GM23338 (cell line): ENCODE measurements around the gene SPATA2L. TPM values are rescaled to one million over a fixed set of nuclear protein-coding genes. Genes with fewer than 3 reads are reported as not detected.
A peak's percentile ranks its signal among the peaks of the same experiment; 100 is the strongest.

Experiments used
- ATAC-seq: fragments of 200-7000 bp; cut with Tn5 transposase; 3 replicates; pipeline ENCODE4 v1.9.1; 2020
- DNase-seq: peaks from one replicate; pipeline ENCODE4 v3.0.0-alpha.2; 2015; ENCODE audit warnings: low spot score
- H2AFZ ChIP-seq: fragments of 200-600 bp; sonication (generic); 2 replicates; pipeline ENCODE4 v1.8.0; 2016; ENCODE audit warnings: antibody characterized with exemption, mild to moderate bottlenecking, moderate library complexity
- H3F3A ChIP-seq: fragments of 200-600 bp; sonication (generic); replicated peaks from 2 replicates; pipeline ENCODE4 v1.8.0; 2017; ENCODE audit warnings: antibody characterized with exemption, mixed run types, low read depth
- H3K27ac ChIP-seq: fragments of 200-600 bp; sonication (generic); 2 replicates; pipeline ENCODE4 v1.6.1; 2016; ENCODE audit warnings: low read depth
- H3K27me3 ChIP-seq: fragments of 200-600 bp; sonication (generic); 2 replicates; pipeline ENCODE4 v1.8.0; 2016; ENCODE audit warnings: mild to moderate bottlenecking, mixed run types, moderate library complexity; ENCODE audit not compliant: insufficient read depth
- H3K36me3 ChIP-seq: fragments of 200-600 bp; sonication (generic); 2 replicates; pipeline ENCODE4 v1.8.0; 2016; ENCODE audit warnings: mild to moderate bottlenecking; ENCODE audit not compliant: insufficient read depth
- H3K4me1 ChIP-seq: fragments of 200-600 bp; sonication (generic); 2 replicates; pipeline ENCODE4 v1.8.0; 2016; ENCODE audit warnings: mild to moderate bottlenecking, moderate library complexity; ENCODE audit not compliant: insufficient read depth
- H3K4me2 ChIP-seq: fragments of 200-600 bp; sonication (generic); 2 replicates; pipeline ENCODE4 v1.7.1; 2017; ENCODE audit warnings: mixed run types
- H3K4me3 ChIP-seq: fragments of 200-600 bp; sonication (generic); 2 replicates; pipeline ENCODE4 v1.6.1; 2016; ENCODE audit warnings: mixed run types
- H3K79me2 ChIP-seq: fragments of 200-600 bp; sonication (generic); replicated peaks from 2 replicates; pipeline ENCODE4 v1.8.0; 2017; ENCODE audit warnings: mild to moderate bottlenecking; ENCODE audit not compliant: insufficient read depth
- H3K9me2 ChIP-seq: fragments of 200-600 bp; sonication (generic); 2 replicates; pipeline ENCODE4 v1.8.0; 2017; ENCODE audit not compliant: insufficient read depth
- H4K20me1 ChIP-seq: fragments of 200-600 bp; sonication (generic); replicated peaks from 2 replicates; pipeline ENCODE4 v1.8.0; 2017; ENCODE audit warnings: mild to moderate bottlenecking; ENCODE audit not compliant: insufficient read depth
- H3K27ac Mint-ChIP-seq: 2 replicates; pipeline ENCODE4 v1.8.0; 2020; ENCODE audit warnings: inconsistent platforms, mild to moderate bottlenecking, moderate library complexity, mixed read lengths
- H3K27me3 Mint-ChIP-seq: 3 replicates; pipeline ENCODE4 v1.8.0; 2022; ENCODE audit warnings: low read depth, mild to moderate bottlenecking, moderate library complexity, mixed read lengths, inconsistent platforms; ENCODE audit not compliant: insufficient read depth, poor library complexity
- H3K36me3 Mint-ChIP-seq: 3 replicates; pipeline ENCODE4 v1.8.0; 2021; ENCODE audit warnings: low read depth, mild to moderate bottlenecking, inconsistent platforms, moderate library complexity, mixed read lengths
- H3K4me1 Mint-ChIP-seq: 3 replicates; pipeline ENCODE4 v1.8.0; 2020; ENCODE audit warnings: mild to moderate bottlenecking, inconsistent platforms, mixed read lengths
- H3K4me3 Mint-ChIP-seq: 3 replicates; pipeline ENCODE4 v1.8.0; 2021; ENCODE audit warnings: moderate library complexity, mild to moderate bottlenecking, inconsistent platforms, mixed read lengths
- H3K9me3 Mint-ChIP-seq: 3 replicates; pipeline ENCODE4 v1.8.0; 2020; ENCODE audit warnings: moderate library complexity, mild to moderate bottlenecking, inconsistent platforms, mixed read lengths
- EZH2 ChIP-seq: fragments of 200-600 bp; sonication (generic); IDR thresholded peaks from one replicate; pipeline ENCODE4 v1.8.0; 2017; ENCODE audit warnings: antibody characterized with exemption, mild to moderate bottlenecking, low read depth; ENCODE audit not compliant: unreplicated experiment
- EZH2phosphoT487 ChIP-seq: fragments of 200-600 bp; sonication (generic); IDR thresholded peaks from one replicate; pipeline ENCODE4 v1.8.1; 2018; ENCODE audit warnings: antibody characterized with exemption; ENCODE audit not compliant: unreplicated experiment
- JUNB ChIP-seq: IDR thresholded peaks from one replicate; pipeline ENCODE4 v1.6.1; 2016; ENCODE audit warnings: antibody characterized with exemption; ENCODE audit not compliant: unreplicated experiment
- NANOG ChIP-seq: IDR thresholded peaks from 2 replicates; pipeline ENCODE4 v1.6.1; 2016; ENCODE audit warnings: antibody characterized with exemption, borderline replicate concordance
- POLR2AphosphoS5 ChIP-seq: IDR thresholded peaks from 2 replicates; pipeline ENCODE4 v1.6.1; 2016; ENCODE audit warnings: antibody characterized with exemption, low read depth
- REST ChIP-seq: IDR thresholded peaks from one replicate; pipeline ENCODE4 v1.6.1; 2018; ENCODE audit warnings: antibody characterized with exemption; ENCODE audit not compliant: unreplicated experiment
- STAT1 ChIP-seq: IDR thresholded peaks from one replicate; pipeline ENCODE4 v1.6.1; 2016; ENCODE audit warnings: antibody characterized with exemption; ENCODE audit not compliant: unreplicated experiment
- ZNF114 ChIP-seq: fragments of 250-450 bp; sonication (Bioruptor Pico); IDR thresholded peaks from 2 replicates; pipeline ENCODE4 v1.5.0; 2020; ENCODE audit warnings: mild to moderate bottlenecking, moderate library complexity
- ZNF331 ChIP-seq: fragments of 250-450 bp; sonication (Bioruptor Pico); IDR thresholded peaks from 2 replicates; pipeline ENCODE4 v1.5.0; 2020; ENCODE audit warnings: low read depth, mild to moderate bottlenecking, moderate library complexity
- polyA plus RNA-seq: library from polyadenylated mRNA; unstranded; fragments of >200 nt; fragmentation: Nextera tagmentation; extraction: Ambion mirVana; gene quantifications from 2 replicates; pipeline ENCODE4 v1.2.1, GENCODE V29; 2016
- total RNA-seq: library from RNA; depleted of rRNA; stranded (reverse); fragments of >200 nt; shearing (Covaris generic); gene quantifications from 2 replicates; pipeline ENCODE4 v1.2.3, GENCODE V29; 2014
- TF ChIP-seq, protein P1 (sequence below): fragments of 250-450 bp; sonication (Bioruptor Pico); IDR thresholded peaks from 2 replicates; pipeline ENCODE4 v1.5.0; 2020; ENCODE audit warnings: mild to moderate bottlenecking, moderate library complexity
- TF ChIP-seq, protein P2 (sequence below), 2 experiments: fragments of 200-600 bp in 1 of 2; sonication (generic) in 1 of 2; conservative IDR thresholded peaks; 2 replicates each; pipeline versions ENCODE4 v1.5.1 to v1.6.1; 2016 to 2017; ENCODE audit warnings: antibody characterized with exemption in 2 of 2, low read depth in 2 of 2, mild to moderate bottlenecking in 2 of 2, moderate library complexity in 1 of 2
- TF ChIP-seq, protein P3 (sequence below): IDR thresholded peaks from 2 replicates; pipeline ENCODE4 v1.6.1; 2016; ENCODE audit warnings: antibody characterized with exemption

Gene SPATA2L
- total and polyA plus RNA-seq, 2 experiments from 2014 or later = 6.9 to 26.2 TPM

DNA sequence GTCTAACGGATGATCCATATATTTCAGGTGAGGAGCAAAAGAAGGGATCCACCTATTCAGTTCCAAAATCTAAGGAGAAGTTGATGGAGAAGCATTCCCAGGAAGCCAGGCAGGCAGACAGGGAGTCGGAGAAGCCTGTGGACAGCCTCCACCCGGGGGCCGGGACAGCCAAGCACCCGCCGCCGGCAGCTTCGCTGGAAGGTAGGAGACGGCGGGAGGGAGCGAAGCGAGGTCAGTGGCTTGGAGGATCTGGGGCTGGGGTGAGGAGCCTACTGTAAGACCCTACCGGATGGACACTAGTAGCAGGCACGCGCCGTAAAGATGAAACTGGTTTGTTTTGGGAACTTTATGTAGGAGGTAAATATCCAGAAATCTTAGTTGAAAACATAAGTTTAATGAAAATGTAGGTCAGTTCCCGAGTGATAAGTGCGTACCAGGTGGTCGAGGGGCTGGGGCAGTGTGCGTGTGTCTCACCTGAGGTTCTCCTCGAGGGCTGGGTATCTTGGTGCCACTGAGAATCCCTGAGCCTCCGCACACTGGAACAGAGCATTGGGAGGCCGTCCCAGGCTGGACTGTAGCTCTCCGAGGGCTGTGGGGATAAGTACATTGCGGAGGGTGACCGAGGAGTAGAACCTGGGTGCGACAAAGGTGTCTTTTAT, 43.2 kb downstream of the SPATA2L start:
- DNase-seq (no peak), ATAC-seq (peak; percentile 52)
- peak overlapping the region; percentile 90 for H3K4me3 Mint-ChIP-seq
- H3K4me3 ChIP-seq = peak overlapping the region; percentile 95
- H3K9me2 ChIP-seq = no peaks in the 10 kb centered on the region
- no peaks in the 10 kb centered on the region for H3K9me3 Mint-ChIP-seq
- H3K27me3 Mint-ChIP-seq = peaks cover 6% of the 10 kb centered on the region
- H3K4me1 ChIP-seq = peaks cover 7% of the 10 kb centered on the region; the same call in 1 of the 2 replicates
- peaks cover 8% of the 10 kb centered on the region for H3K4me1 Mint-ChIP-seq
- H4K20me1 ChIP-seq = peaks cover 4% of the 10 kb centered on the region; the same call in 1 of the 2 replicates
- H3K36me3 Mint-ChIP-seq = peaks cover 48% of the 10 kb centered on the region
- H3K27me3 ChIP-seq = no peaks in the 10 kb centered on the region
- H2AFZ ChIP-seq = peak overlapping the region; percentile 98
- TF ChIP-seq, protein P1, sequence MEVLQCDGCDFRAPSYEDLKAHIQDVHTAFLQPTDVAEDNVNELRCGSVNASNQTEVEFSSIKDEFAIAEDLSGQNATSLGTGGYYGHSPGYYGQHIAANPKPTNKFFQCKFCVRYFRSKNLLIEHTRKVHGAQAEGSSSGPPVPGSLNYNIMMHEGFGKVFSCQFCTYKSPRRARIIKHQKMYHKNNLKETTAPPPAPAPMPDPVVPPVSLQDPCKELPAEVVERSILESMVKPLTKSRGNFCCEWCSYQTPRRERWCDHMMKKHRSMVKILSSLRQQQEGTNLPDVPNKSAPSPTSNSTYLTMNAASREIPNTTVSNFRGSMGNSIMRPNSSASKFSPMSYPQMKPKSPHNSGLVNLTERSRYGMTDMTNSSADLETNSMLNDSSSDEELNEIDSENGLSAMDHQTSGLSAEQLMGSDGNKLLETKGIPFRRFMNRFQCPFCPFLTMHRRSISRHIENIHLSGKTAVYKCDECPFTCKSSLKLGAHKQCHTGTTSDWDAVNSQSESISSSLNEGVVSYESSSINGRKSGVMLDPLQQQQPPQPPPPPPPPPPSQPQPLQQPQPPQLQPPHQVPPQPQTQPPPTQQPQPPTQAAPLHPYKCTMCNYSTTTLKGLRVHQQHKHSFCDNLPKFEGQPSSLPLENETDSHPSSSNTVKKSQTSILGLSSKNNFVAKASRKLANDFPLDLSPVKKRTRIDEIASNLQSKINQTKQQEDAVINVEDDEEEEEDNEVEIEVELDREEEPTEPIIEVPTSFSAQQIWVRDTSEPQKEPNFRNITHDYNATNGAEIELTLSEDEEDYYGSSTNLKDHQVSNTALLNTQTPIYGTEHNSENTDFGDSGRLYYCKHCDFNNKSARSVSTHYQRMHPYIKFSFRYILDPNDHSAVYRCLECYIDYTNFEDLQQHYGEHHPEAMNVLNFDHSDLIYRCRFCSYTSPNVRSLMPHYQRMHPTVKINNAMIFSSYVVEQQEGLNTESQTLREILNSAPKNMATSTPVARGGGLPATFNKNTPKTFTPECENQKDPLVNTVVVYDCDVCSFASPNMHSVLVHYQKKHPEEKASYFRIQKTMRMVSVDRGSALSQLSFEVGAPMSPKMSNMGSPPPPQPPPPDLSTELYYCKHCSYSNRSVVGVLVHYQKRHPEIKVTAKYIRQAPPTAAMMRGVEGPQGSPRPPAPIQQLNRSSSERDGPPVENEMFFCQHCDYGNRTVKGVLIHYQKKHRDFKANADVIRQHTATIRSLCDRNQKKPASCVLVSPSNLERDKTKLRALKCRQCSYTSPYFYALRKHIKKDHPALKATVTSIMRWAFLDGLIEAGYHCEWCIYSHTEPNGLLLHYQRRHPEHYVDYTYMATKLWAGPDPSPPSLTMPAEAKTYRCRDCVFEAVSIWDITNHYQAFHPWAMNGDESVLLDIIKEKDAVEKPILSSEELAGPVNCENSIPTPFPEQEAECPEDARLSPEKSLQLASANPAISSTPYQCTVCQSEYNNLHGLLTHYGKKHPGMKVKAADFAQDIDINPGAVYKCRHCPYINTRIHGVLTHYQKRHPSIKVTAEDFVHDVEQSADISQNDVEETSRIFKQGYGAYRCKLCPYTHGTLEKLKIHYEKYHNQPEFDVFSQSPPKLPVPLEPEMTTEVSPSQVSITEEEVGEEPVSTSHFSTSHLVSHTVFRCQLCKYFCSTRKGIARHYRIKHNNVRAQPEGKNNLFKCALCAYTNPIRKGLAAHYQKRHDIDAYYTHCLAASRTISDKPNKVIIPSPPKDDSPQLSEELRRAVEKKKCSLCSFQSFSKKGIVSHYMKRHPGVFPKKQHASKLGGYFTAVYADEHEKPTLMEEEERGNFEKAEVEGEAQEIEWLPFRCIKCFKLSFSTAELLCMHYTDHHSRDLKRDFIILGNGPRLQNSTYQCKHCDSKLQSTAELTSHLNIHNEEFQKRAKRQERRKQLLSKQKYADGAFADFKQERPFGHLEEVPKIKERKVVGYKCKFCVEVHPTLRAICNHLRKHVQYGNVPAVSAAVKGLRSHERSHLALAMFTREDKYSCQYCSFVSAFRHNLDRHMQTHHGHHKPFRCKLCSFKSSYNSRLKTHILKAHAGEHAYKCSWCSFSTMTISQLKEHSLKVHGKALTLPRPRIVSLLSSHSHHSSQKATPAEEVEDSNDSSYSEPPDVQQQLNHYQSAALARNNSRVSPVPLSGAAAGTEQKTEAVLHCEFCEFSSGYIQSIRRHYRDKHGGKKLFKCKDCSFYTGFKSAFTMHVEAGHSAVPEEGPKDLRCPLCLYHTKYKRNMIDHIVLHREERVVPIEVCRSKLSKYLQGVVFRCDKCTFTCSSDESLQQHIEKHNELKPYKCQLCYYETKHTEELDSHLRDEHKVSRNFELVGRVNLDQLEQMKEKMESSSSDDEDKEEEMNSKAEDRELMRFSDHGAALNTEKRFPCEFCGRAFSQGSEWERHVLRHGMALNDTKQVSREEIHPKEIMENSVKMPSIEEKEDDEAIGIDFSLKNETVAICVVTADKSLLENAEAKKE (CRISPR knock-in tag) = no peak
- TF ChIP-seq ZNF114 (CRISPR knock-in tag) = no peak
- TF ChIP-seq JUNB = no peak
- no peak for TF ChIP-seq STAT1
- TF ChIP-seq, protein P2, sequence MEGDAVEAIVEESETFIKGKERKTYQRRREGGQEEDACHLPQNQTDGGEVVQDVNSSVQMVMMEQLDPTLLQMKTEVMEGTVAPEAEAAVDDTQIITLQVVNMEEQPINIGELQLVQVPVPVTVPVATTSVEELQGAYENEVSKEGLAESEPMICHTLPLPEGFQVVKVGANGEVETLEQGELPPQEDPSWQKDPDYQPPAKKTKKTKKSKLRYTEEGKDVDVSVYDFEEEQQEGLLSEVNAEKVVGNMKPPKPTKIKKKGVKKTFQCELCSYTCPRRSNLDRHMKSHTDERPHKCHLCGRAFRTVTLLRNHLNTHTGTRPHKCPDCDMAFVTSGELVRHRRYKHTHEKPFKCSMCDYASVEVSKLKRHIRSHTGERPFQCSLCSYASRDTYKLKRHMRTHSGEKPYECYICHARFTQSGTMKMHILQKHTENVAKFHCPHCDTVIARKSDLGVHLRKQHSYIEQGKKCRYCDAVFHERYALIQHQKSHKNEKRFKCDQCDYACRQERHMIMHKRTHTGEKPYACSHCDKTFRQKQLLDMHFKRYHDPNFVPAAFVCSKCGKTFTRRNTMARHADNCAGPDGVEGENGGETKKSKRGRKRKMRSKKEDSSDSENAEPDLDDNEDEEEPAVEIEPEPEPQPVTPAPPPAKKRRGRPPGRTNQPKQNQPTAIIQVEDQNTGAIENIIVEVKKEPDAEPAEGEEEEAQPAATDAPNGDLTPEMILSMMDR (conservative IDR thresholded peaks at IDR 0.05; ENCODE audit: low read depth in 2 of 2) = no peak
- no peak for TF ChIP-seq POLR2AphosphoS5
- TF ChIP-seq EZH2 = no peak
- no peak for TF ChIP-seq NANOG
- TF ChIP-seq ZNF331 (CRISPR knock-in tag) = no peak
- TF ChIP-seq EZH2phosphoT487 = no peak
- TF ChIP-seq, protein P3, sequence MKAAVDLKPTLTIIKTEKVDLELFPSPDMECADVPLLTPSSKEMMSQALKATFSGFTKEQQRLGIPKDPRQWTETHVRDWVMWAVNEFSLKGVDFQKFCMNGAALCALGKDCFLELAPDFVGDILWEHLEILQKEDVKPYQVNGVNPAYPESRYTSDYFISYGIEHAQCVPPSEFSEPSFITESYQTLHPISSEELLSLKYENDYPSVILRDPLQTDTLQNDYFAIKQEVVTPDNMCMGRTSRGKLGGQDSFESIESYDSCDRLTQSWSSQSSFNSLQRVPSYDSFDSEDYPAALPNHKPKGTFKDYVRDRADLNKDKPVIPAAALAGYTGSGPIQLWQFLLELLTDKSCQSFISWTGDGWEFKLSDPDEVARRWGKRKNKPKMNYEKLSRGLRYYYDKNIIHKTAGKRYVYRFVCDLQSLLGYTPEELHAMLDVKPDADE = no peak
- no peak for TF ChIP-seq REST
- H3K27ac ChIP-seq = no peak overlapping the region
- H3K4me2 ChIP-seq = peak overlapping the region; percentile 98
- H3K27ac Mint-ChIP-seq = peak overlapping the region; percentile 77
- no peaks in the 10 kb centered on the region for H3F3A ChIP-seq
- peaks cover 49% of the 10 kb centered on the region for H3K79me2 ChIP-seq
- H3K36me3 ChIP-seq = peaks cover 12% of the 10 kb centered on the region
